ENCODE measurements around the gene LTBR.

Gene LTBR

GRCh38 chr12:6428326-6428725 lies 44.4 kb downstream of the LTBR start:
- no peak for TF ChIP-seq CTCF (IDR thresholded peaks at IDR 0.05; ENCODE audit: insufficient read depth, low read length, poor library complexity, severe bottlenecking)
- Histone ChIP-seq H4K20me1 (ENCODE audit: low read depth, low read length) (no peaks in the 10 kb centered on the region), H3K9ac (ENCODE audit: low read length) (peak overlapping the region; percentile 55), H3K9me3 (ENCODE audit: insufficient read depth, low read length) (no peaks in the 10 kb centered on the region), H3K79me2 (ENCODE audit: insufficient read depth, low read length) (no peaks in the 10 kb centered on the region), H3F3A (ENCODE audit: insufficient read depth) (peaks cover 85% of the 10 kb centered on the region), H3K27me3 (ENCODE audit: low read length) (no peaks in the 10 kb centered on the region), H3K4me3 (ENCODE audit: insufficient read depth, low read length, poor library complexity, severe bottlenecking) (peak overlapping the region; percentile 28), H3K36me3 (ENCODE audit: low read length) (no peaks in the 10 kb centered on the region), H2AFZ (ENCODE audit: low read depth, low read length, severe bottlenecking) (peak overlapping the region; percentile 31), H3K27ac (ENCODE audit: low read depth, low read length) (peak overlapping the region; percentile 94), H3K4me2 (ENCODE audit: low read depth, low read length, poor library complexity, severe bottlenecking) (peak overlapping the region; percentile 56), H3K9me2 (replicated peaks; ENCODE audit: insufficient read depth, low read length) (no peaks in the 10 kb centered on the region)

DNA sequence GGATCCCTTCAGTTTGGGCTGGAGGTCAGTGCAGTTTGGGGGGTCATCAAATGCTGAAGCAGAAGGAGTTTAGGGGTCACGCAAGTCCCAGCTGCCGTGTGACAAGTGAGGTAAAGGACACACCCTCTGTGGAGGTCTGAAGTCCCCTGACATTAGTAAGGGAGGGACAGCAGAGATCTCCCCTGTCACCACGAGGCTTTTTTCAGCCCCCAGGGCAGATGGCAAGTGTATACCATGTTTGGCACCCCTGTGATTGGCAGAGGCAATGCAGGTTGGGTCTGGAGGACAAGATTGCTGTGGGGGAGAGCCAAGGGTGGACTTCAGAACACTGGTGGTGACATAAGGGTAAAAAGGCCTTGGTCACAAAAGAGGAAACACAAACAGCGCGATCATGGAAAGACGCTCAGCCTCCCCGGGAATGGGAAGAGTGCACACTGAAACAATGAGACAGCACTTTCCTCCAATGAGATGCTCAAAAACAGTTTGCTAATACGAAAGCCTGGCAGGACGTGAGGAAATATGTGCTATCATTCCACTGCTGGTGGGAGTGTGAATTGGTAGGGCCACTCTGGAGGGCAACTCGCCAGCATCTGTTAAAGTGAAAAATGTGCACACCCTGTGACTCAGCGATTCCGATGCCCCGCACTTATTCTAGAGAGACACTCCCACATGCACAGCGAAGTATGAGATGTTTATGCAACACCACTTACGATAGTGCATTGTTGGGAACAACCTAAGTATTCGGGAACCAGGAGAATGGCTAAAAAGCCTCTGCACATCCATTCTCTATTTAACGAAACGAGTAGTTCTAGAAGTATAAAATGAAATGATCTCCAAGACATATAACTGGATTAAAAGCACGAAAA lies 46.4 kb downstream of the LTBR start:
- Histone ChIP-seq H3K9me2 (replicated peaks; ENCODE audit: insufficient read depth, low read length) (no peaks in the 10 kb centered on the region), H3F3A (ENCODE audit: insufficient read depth) (peaks cover 80% of the 10 kb centered on the region), H3K9me3 (ENCODE audit: insufficient read depth, low read length) (no peaks in the 10 kb centered on the region), H3K36me3 (ENCODE audit: low read length) (no peaks in the 10 kb centered on the region), H3K79me2 (ENCODE audit: insufficient read depth, low read length) (no peaks in the 10 kb centered on the region), H3K4me2 (ENCODE audit: low read depth, low read length, poor library complexity, severe bottlenecking) (peak overlapping the region; percentile 47), H3K4me3 (ENCODE audit: insufficient read depth, low read length, poor library complexity, severe bottlenecking) (no peak overlapping the region), H4K20me1 (ENCODE audit: low read depth, low read length) (no peaks in the 10 kb centered on the region), H3K27me3 (ENCODE audit: low read length) (no peaks in the 10 kb centered on the region), H3K9ac (ENCODE audit: low read length) (peak overlapping the region; percentile 52), H2AFZ (ENCODE audit: low read depth, low read length, severe bottlenecking) (peak overlapping the region; percentile 80), H3K27ac (ENCODE audit: low read depth, low read length) (peak overlapping the region; percentile 95)
- TF ChIP-seq CTCF (IDR thresholded peaks at IDR 0.05; ENCODE audit: insufficient read depth, low read length, poor library complexity, severe bottlenecking) (no peak), EZH2phosphoT487 (conservative IDR thresholded peaks at IDR 0.05; ENCODE audit: low read length) (no peak)

DNA sequence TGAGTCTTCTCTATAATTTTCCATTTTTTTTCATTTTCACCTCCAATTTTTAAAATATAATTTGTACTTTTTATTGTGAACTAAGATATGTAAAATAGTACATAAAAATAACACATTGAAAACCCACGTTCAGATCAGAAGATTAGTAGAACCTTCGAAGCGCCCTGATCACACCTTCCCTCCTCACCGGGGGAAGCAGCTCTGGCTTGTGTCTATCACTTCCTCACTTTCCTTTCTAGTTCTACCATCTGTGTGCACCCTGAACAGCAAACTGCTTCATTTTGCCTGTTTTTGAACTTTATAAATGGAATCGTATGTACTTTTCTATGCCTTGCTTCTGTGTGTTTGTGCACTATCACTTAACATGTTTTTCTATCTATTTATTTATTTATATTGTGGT lies 49.0 kb downstream of the LTBR start:
- peak overlapping the region; percentile 64 for H3K4me2 ChIP-seq (ENCODE audit: low read depth, low read length, poor library complexity, severe bottlenecking)
- H3F3A ChIP-seq (ENCODE audit: insufficient read depth): peaks cover 53% of the 10 kb centered on the region
- H4K20me1 ChIP-seq (ENCODE audit: low read depth, low read length): no peaks in the 10 kb centered on the region
- H3K4me3 ChIP-seq (ENCODE audit: insufficient read depth, low read length, poor library complexity, severe bottlenecking): peak overlapping the region; percentile 12
- peak overlapping the region; percentile 14; the same call in 1 of the 2 replicates for H3K9ac ChIP-seq (ENCODE audit: low read length)
- H2AFZ ChIP-seq (ENCODE audit: low read depth, low read length, severe bottlenecking): no peak overlapping the region
- H3K9me3 ChIP-seq (ENCODE audit: insufficient read depth, low read length): no peaks in the 10 kb centered on the region
- H3K79me2 ChIP-seq (ENCODE audit: insufficient read depth, low read length): no peaks in the 10 kb centered on the region
- no peaks in the 10 kb centered on the region for H3K27me3 ChIP-seq (ENCODE audit: low read length)
- no peaks in the 10 kb centered on the region for H3K9me2 ChIP-seq (replicated peaks; ENCODE audit: insufficient read depth, low read length)
- TF ChIP-seq CTCF (IDR thresholded peaks at IDR 0.05; ENCODE audit: insufficient read depth, low read length, poor library complexity, severe bottlenecking) (no peak), EZH2phosphoT487 (conservative IDR thresholded peaks at IDR 0.05; ENCODE audit: low read length) (no peak)
- H3K36me3 ChIP-seq (ENCODE audit: low read length): no peaks in the 10 kb centered on the region
- peak overlapping the region; percentile 95 for H3K27ac ChIP-seq (ENCODE audit: low read depth, low read length)

Data from SU-DHL-6 (cell line).